Head of caudate nucleus (tissue), 42 donors: Measurements from ENCODE around the gene GALNT16.

Source experiments
- DNase-seq, 42 donors: peaks; one replicate each; pipeline versions ENCODE4 v3.0.0 to v3.0.0-alpha.2; 2020 to 2021; ENCODE audit warnings: mixed read lengths in 7 of 42
- intact Hi-C: fragments of 100-400 bp; cut with DNase I; formaldehyde crosslinking; loops from one replicate; pipeline ENCODE4 v1.15.0; 2022

Gene GALNT16

DNA sequence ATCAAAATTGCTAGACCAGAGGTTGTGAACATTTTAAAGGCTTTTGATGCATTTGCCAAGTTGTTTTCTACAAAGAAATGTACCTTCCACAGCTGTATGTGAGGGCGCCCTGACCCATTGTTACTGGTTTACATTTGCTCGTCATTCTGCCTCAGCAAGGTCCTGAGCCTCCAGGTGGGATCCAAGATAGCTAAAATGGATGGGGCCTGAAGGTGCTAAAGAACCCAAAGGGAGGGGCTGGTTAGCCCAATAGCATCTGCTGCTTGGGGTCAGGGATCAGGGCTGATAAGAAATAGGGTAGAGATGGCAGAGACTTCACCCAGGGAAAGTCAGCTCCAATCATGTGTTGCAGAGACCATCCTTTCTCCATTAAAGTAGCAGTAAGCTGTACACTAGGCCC lies 43.1 kb downstream of the GALNT16 start:
- DNase-seq: peak in 3 of 42 donors; percentile 4 to 11 (median 10)
- intact Hi-C loops: no loop called here

DNA sequence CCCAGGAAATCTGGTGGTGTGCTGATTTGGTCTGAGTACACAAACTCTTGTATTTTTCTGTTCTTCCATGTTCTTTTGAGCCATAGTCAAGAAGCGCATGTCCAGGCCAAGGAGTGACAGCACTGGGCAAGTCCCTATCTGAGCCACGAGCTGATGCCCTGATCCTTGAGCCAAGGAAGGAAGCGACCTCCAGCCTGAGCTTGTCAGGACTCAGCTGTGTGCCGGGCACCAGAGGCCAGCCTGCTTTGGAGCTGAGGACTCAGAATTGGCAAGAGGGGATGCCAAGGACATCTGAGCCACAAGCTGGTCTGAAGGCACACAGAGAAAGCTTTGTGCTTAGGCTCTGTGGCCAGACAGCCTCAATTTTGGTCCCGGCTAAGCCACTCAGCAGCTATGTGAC lies 52.6 kb downstream of the GALNT16 start:
- DNase-seq: peak in 40 of 42 donors; percentile 22 to 83 (median 54)

DNA sequence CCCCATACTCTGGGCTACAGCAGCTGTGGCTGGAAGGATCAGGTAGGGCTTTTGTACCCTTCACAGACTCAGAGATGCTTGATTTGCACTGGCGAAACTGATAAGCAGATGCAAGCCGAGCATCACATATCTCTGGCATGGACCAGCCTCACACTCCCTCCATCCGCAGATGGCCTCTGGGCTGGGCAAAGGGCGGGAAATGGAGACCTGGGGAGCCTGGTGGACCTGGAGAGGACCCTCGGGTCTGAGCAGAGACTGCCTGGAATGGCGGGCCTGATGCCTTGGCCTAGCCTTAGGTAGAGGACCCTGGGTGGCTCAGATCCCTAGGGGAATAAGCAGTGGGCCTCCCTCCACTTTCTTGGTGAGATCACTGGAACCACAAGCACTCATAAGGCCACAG lies 53.2 kb downstream of the GALNT16 start:
- intact Hi-C loops: no loop called here
- DNase-seq: peak in 5 of 42 donors; percentile 7 to 21 (median 18)

More for the DNA sequence above, 52.6 kb downstream of the GALNT16 start:
- intact Hi-C loops: no loop called here

- intact Hi-C loops: no loop called here
- peak in 5 of 42 donors; percentile 4 to 11 (median 8) for DNase-seq
Measured at GRCh38 chr14:69314327-69314726, 54.4 kb downstream of the GALNT16 start.

GRCh38 chr14:69315301-69315700 lies 55.3 kb downstream of the GALNT16 start:
- peak in 25 of 42 donors; percentile 12 to 76 (median 33) for DNase-seq
- intact Hi-C loops: no loop called here

DNA sequence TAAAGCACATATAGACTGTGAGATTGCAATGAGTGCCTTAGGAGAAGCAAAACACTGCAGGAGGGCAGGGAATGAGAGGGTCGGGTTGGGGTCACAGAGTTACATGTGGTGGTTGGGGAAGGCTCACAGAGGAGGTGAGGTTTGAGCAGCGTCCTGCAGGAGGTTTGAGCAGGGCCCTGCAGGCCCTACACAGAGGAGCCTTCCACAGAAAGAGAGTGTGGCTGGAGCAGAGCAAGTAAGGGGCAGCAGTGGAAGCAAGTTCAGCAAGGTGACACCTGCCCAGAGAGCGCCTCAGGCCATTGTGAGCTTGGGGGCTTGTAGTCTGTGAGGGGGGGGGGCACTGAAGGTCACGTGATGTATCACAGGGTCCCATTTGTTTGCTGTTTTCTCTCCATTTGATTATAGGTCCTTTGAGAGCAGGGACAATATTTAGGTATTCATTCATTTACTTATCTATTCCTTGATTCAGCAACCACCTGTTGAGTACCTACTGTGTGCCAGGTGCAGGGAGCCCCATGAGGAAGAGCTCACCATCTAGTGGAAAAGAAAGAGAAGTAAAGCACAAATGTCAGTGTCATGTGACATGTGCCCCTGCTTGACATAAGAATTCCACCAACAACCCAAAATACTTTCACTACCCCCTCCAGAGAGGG lies 56.6 kb downstream of the GALNT16 start:
- intact Hi-C loops: no loop called here
- DNase-seq: peak in 3 of 42 donors; percentile 2 to 4 (median 3)

GRCh38 chr14:69317102-69317755 lies 57.3 kb downstream of the GALNT16 start:
- DNase-seq: peak in 4 of 42 donors; percentile 10 to 52 (median 19)

DNA sequence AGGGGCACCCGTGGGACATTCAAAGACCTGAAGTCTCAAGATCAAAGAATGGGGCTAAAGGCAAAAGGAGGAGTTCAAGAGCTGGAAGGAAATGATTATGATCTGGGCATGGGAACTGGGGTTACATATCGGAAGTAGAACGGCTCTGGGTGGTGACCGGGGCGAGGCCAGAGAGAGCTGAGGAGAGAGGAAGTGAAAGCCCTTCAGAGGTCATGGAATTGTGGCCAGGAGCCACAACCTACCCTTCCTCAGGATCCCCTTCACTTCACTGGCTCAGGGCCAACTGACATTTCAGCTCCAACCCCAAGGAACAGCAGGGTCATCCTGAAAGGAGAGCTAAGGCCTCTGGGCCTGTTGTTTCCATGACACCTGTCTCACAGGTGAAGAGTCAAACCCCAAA lies 57.8 kb downstream of the GALNT16 start:
- DNase-seq: peak in 5 of 42 donors; percentile 16 to 42 (median 26)
- intact Hi-C loops: no loop called here

More at GRCh38 chr14:69317102-69317755, 57.3 kb downstream of the GALNT16 start:
- intact Hi-C loops: no loop called here

DNA sequence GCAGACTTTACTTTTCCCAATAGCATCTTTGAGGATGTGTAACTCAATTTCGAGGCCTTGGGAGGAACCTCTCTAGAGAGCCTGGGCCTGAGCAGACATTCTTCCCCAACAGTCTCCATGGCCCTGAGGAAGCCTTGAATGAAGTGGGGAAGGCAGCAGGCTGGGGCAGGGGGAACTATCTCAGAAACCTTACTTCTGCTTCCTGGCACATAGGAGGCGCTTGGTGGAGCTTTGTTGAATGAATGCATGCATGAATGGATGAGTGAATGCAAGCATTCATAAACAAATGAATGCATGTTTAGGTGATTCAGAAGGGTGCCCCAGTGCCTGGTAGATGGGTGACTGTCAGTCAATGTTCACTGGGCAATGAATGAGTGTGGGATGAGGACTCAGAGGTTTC lies 58.3 kb downstream of the GALNT16 start:
- DNase-seq: peak in 3 of 42 donors; percentile 3 to 31 (median 10)
- intact Hi-C loops: no loop called here

DNA sequence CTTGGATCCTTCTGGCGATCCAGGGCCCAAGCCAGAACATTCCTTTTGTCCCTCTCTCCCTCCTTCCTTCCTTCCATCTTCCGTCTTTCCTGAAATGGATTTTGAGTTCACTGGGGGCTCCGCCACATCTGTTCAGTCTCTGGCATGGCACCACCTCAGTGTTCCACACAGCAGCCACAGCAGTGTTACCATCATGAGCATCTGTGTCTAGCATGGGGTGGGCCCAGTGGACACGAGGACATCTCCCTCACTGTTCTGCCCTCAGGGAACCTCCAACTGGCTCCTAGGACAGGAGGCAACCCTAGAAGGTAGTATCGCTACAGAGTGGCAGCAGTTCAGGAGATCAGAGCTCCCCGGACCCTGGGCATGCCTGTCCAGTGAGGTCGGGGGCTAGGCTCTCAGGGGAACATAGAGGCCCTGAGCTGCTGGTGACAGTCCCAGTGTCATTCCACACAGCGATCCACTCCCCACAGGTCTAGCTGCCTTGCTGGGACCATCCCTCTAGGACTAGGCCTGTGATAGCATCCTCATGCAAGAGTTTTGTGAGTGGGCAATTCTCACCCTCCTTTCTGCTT lies 59.0 kb downstream of the GALNT16 start:
- peak in 5 of 42 donors; percentile 5 to 33 (median 11) for DNase-seq
- intact Hi-C loops: no loop called here

DNA sequence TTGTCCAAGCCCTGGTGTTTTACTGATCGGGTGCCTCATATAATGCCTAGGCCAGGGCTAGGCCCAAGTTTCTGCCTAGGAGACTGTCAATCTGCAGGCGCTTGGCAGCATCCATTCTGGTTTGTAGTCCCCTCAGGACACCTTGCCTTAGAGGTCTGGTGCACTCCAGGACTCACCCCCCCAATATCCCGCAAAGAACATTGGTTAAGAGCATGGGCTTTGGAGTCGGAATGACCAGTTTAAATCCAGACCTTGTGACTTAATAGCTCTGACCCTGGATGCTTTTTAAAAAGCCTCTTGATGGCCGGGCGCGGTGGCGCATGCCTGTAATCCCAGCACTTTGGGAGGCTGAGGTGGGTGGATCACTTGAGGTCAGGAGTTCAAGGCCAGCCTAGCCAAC lies 60.0 kb downstream of the GALNT16 start:
- DNase-seq: peak in 3 of 42 donors; percentile 1 to 22 (median 9)
- intact Hi-C loops: no loop called here

- intact Hi-C loops: no loop called here
- peak in 4 of 42 donors; percentile 2 to 31 (median 24) for DNase-seq
Measured at GRCh38 chr14:69320581-69321365, 60.8 kb downstream of the GALNT16 start.

DNA sequence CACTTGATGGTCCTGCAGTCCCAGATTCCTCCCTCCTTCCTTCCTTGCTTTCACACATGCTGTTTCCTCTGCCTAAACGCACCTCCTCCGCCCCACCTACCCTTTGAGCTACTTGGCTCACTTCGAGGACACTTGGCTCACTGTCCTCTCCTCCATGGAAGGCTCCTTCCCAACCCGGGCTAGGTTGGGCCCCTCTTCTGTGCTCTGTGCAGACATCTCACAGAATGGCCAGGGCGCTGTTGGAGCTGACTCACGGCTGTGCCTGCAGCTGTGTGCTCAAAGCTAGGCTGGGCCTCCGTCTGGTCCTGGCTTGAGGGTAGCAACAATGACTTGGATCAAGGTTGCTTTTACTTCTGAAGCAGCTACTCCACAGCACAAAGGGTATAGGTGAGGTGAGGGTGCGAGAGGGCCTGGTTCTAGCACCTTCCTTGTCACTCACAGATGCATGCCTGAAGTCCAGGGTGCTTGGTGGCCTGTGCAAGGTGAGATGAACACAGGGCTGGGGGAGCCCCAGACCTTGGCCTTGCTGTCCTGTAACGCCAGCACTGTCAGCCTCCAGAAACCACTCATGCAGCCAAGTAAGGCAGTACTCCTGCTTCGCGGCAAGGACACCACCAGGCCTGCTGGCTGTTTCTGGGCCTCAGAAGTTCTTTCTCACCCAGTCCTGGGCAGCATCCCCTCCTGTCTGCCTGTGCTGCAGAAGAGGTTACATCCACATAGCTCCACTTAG lies 61.8 kb downstream of the GALNT16 start:
- intact Hi-C loops: no loop called here
- peak in 5 of 42 donors; percentile 8 to 49 (median 30) for DNase-seq

DNA sequence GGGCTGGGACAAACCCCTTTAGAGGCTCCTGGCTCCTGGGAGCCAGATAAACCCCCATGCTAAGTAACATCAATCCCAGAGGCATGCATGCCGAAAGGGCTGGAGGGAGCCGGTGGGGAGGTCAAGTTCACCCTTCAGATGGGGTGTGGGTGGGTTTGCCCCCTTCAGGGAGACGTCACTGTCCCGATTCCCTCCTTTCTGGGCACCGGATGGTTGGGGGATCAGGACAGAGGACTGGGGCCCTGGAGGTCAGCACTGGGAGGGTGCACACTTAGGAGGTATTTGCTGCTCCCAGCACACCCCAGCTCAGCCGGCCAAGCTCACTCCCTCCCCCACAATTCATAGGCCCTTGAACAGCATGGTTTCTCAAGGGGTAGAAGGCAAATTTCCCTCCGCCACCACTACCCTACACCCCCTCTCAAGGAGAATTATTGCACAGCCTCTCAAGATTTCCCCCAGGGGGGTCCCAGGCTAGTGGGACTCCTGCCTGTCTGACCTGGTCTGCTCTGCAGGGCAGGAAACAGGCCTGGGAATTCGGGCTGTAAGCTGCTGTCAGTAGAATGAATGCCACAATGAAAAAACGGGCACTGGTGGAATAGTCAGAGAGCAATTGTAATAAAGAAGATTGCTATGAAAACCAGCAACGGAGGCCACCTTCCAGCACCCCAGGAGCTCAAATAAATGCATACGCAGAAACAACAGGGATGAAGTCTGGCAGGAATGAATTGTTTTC lies 63.5 kb downstream of the GALNT16 start:
- DNase-seq: peak in 1 of 42 donors; percentile 5

GRCh38 chr14:69323999-69324282 lies 64.0 kb downstream of the GALNT16 start:
- DNase-seq: peak in 1 of 42 donors; percentile 6
- intact Hi-C loops: no loop called here

More for the DNA sequence above, 63.5 kb downstream of the GALNT16 start:
- intact Hi-C loops: no loop called here

DNA sequence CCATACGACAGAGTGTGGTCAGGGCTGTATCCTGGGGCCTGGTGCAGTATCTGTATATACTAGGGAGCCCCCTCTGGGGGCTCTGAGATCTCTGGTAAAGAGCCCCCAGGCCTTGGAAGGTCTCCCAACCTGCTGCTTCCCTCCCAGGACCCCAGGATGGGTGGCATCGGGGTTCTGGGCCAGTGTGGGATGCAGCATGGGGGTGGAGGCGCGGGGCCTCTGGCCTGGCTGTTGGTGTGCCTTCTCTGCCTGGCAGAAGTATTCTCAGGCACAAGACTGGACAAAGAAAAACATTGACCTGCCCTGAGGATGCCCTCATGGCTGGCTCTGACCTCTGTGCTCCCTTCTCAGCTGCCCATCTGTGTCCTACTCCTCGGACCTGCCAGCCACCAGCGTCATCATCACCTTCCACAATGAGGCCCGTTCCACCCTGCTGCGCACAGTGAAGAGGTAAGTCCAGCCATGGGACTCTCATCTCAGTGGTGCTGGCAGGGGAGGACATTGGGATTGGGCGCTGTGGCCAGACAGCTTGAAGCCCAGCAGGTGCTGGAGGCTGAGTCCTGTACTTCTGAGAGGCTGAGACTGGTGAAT lies 64.5 kb downstream of the GALNT16 start:
- intact Hi-C loops: no loop called here
- peak in 2 of 42 donors; percentile 1 to 5 for DNase-seq

DNA sequence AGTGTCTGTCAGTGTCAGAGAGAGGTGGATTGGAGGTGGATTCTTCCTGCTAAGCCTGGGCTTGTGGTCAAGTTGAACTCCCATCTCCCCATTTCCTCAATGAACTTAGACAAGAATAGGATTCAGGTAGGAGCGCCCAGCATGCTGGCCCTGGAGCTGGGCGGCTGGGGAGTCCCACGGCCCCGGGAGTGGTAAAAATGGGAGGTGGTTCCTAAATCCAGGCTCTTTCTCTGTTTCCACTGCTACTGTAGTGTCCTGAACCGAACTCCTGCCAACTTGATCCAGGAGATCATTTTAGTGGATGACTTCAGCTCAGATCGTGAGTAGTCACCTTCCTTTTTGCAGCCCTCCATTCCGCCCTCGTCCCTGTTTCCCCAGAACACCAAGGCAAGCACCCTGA lies 65.1 kb downstream of the GALNT16 start:
- peak in 2 of 42 donors; percentile 6 to 9 for DNase-seq
- intact Hi-C loops: no loop called here
